Mammary epithelial cell (primary cell): ENCODE measurements around the gene CHAF1A.

Experiments used
- EZH2 ChIP-seq: IDR thresholded peaks from 2 replicates; pipeline ENCODE4 v1.6.1; 2012; ENCODE audit warnings: low read length, inconsistent platforms, borderline replicate concordance
- TF ChIP-seq, protein P1 (sequence below), 2 donors: IDR thresholded peaks in 1 of 2; conservative IDR thresholded peaks in 1 of 2; 2 replicates each; pipeline ENCODE4 v1.5.1; 2011 to 2012; ENCODE audit warnings: inconsistent platforms in 2 of 2, low read length in 2 of 2, mild to moderate bottlenecking in 2 of 2, control low read depth in 1 of 2, low read depth in 1 of 2; ENCODE audit not compliant: insufficient read depth in 1 of 2; ENCODE audit errors: extremely low read depth in 1 of 2

DNA sequence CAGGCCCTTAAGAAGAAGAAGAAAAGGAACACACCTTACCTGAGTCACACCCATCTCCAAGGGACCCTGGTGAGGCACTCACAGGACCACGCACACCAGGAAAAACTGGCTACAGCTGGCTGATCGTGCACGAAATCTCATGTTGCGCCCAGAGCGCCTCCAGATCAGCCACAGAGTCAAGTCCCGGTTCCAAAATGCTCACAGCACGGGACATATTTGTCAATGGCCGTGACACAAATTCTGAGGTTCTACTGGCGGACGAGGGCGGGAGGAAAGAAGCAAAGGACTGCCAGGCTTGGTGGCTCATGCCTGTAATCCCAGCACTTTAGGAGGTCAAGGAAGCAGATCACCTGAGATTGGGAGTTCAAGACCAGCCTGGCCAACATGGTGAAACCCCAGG is 23.6 kb upstream of the CHAF1A start:
- no peak for TF ChIP-seq EZH2
- TF ChIP-seq, protein P1, sequence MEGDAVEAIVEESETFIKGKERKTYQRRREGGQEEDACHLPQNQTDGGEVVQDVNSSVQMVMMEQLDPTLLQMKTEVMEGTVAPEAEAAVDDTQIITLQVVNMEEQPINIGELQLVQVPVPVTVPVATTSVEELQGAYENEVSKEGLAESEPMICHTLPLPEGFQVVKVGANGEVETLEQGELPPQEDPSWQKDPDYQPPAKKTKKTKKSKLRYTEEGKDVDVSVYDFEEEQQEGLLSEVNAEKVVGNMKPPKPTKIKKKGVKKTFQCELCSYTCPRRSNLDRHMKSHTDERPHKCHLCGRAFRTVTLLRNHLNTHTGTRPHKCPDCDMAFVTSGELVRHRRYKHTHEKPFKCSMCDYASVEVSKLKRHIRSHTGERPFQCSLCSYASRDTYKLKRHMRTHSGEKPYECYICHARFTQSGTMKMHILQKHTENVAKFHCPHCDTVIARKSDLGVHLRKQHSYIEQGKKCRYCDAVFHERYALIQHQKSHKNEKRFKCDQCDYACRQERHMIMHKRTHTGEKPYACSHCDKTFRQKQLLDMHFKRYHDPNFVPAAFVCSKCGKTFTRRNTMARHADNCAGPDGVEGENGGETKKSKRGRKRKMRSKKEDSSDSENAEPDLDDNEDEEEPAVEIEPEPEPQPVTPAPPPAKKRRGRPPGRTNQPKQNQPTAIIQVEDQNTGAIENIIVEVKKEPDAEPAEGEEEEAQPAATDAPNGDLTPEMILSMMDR (conservative IDR thresholded peaks at IDR 0.05 in 1 of 2, IDR thresholded peaks at IDR 0.05 in 1 of 2; ENCODE audit: extremely low read depth in 1 of 2, insufficient read depth in 1 of 2, low read depth in 1 of 2, low read length in 2 of 2), result no peak
